HG03558 (cell line): ENCODE results near the gene GGN.
"Not testable (repeated sequence)": the region's sequence is repeated elsewhere in the genome, so short reads cannot be mapped to it uniquely, and the experiment has no call there.

Experiments
- ATAC-seq: cut with Tn5 transposase; IDR thresholded peaks from one replicate; pipeline ENCODE4 v1.9.1; 2021; ENCODE audit warnings: moderate number of reproducible peaks; ENCODE audit not compliant: unreplicated experiment; ENCODE audit errors: extremely low read depth

GGN gene

DNA sequence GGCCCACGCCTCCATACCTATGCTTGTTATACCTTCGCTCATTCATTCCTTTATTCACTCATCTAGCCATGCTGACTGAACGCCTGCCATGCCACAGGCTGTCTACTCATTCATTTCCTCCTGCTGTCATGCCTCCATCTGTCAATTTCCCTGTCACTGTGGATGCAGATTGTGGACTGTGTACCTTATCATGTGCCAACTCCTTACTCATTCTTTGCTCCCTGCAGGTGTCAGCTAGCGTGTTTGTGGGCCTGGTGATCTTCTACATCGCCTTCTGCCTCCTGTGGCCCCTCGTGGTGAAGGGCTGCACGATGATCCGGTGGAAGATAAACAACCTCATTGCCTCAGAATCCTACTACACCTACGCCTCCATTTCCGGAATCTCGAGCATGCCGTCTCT, 17.5 kb downstream of the GGN start:
- no peak for ATAC-seq

DNA sequence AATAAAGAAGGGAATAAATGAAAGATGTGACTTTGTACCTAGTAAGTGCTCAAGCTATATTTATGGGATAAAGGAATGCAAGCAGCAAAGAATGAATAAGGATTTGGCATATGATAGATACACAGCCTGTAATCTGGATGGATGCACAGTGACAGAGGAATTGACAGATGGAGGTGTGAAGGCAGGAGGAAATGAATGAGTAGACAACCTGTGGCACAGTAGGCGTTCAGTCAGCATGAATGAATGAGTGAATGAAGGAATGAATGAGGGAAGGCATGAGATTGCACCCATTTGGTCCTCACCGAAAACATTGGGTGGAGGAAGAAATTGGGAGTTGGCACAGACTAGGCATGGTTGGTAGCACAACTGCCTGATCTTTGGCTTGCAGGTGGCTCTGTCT, 18.2 kb downstream of the GGN start:
- ATAC-seq = no peak

DNA sequence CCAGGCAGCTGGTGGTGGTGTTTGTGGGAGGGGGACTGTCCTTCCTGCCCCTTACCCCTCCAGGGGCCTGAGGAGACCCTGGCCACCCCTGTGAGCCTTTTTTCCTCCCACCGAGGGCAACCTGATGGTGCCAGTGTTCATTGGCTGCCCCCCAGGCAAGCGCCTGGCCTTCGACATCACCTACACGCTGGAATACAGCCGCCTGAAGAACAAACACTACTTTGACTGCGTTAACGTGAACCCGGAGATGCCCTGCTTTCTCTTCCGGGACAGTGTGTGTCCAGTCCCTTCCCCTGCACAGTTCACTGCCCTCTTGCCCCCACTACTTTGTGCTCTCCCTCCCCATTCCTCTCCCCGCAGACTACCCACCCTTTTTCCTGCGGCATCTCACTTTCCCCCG, 20.8 kb downstream of the GGN start:
- no peak for ATAC-seq

DNA sequence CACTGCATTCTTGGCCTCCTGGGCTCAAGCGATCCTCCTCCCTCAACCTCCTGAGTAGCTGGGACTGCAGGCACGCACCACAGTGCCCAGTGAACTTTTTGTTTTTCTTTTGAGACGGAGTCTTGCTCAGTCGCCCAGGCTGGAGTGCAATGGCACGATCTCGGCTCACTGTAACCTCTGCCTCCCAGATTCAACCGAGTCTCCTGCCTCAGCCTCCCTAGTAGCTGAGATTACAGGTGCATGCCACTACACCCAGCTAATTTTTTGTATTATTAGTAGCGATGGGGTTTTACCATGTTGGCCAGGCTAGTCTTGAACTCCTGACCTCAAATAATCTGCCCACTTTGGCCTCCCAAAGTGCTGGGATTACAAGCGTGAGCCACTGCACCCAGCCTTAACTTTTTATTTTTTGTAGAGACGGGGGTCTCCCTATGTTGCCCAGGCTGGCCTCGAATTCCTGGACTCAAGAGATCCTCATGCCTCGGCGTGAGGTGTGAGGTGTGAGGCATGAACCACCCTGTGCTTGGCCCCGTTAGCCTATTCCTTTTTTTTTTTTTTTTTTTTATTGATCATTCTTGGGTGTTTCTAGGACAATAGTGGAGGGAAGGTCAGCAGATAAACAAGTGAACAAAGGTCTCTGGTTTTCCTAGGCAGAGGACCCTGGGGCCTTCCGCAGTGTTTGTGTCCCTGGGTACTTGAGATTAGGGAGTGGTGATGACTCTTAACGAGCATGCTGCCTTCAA, 24.7 kb downstream of the GGN start:
- not testable (repeated sequence) for ATAC-seq

DNA sequence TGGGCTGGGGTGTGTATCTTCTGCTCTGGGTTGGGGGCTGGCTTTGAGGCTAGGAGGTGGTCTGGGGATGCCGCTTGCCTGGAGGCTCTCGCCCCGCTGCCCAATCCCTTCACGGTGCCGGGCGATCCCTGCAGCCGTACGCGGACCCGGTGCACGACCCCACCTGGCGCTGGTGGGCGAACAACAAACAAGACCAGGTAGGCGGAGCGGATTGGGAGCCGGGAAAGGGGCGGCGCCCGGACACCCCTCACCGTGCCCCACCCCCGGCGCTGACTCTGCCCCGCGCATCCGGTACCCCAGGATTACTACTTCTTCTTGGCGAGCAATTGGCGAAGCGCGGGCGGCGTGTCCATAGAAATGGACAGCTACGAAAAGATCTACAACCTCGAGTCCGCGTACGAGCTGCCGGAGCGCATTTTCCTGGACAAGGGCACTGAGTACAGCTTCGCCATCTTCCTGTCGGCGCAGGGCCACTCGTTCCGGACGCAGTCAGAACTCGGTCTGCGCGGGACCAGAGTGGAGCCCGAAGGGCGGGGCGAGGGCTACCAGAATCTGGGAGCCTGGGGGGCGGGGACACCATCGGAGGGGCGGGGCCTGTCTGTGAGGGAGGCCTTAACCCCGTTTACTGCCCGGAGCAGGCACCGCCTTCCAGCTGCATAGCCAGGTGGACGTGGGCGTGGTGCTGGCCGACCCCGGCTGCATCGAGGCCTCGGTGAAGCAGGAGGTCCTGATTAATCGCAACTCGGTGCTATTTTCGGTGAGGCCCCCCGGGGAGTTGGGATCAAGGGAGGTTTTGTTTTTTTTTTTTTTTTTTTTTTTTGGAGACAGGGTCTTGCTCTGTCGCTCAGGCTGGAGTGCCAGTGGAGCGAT, 25.5 kb downstream of the GGN start:
- no peak for ATAC-seq

DNA sequence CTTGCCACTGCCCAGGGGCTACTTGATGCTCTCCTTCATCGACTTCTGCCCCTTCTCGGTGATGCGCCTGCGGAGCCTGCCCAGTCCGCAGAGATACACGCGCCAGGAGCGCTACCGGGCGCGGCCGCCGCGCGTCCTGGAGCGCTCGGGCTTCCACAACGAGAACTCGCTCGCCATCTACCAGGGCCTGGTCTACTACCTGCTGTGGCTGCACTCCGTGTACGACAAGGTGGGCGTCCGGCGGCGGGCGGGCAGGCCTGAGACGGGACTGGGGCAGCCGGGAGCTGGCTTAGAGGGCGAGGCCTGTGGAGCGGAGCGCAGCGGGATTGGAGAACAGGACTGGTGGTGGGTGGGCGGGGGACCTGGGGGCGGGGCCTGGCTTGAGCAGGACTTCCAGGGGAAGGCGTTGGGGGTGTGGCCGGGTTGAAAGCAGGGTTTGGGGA, 26.2 kb downstream of the GGN start:
- no peak for ATAC-seq

DNA sequence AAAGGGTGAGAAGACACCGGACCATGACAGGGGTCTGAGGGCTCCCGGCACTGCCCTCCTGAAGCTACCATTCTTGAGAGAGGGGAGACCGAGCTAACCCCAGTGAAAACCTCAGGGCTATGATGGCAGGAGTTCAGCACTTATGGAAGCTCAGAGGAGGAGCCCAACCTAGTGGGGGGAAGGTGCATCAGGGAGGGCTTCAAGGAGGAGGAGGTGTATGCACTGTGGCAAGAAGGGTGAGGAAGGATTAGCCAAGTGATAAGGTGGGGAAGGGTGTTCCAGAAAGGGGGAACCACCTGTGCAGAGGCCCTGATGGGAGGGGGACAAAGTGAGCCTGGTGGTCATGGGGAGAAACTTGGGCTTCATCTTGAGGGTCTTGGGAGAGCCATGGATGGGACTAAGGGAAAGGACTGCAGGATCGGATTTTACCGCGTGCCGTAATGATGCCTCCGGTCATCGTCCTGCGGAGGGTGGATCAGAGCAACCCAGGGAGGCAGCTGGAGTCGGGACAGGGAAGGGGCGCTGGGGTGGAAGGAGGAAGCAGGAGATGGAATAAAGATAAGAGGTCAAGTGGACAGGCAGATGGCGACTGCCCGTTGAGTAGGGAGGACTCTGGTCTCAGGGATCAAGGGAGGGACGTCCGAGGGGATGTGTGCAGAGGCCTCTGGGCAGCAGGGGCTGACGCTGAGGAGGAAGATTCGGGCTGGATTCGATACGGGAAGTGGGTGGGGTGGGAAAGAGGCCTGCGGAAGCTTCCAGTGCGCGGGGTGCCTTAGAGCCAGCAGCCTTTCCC, 26.8 kb downstream of the GGN start:
- ATAC-seq = no peak

DNA sequence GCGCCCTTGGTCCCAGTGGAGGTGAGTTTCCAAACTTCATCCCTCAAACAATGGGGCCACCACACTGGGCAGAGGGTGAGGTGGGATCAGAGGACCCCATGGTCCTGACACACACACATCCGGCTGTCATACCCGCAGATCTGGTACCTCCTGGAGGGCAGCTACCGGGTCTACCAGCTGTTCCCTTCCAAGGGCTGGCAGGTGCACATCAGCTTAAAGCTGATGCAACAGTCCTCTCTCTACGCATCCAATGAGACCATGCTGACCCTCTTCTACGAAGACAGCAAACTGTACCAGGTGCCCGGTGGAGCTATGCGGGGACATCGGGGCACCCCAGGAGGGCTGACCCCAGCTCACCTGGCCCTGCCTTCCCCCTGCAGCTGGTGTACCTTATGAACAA, 27.5 kb downstream of the GGN start:
- ATAC-seq = no peak

DNA sequence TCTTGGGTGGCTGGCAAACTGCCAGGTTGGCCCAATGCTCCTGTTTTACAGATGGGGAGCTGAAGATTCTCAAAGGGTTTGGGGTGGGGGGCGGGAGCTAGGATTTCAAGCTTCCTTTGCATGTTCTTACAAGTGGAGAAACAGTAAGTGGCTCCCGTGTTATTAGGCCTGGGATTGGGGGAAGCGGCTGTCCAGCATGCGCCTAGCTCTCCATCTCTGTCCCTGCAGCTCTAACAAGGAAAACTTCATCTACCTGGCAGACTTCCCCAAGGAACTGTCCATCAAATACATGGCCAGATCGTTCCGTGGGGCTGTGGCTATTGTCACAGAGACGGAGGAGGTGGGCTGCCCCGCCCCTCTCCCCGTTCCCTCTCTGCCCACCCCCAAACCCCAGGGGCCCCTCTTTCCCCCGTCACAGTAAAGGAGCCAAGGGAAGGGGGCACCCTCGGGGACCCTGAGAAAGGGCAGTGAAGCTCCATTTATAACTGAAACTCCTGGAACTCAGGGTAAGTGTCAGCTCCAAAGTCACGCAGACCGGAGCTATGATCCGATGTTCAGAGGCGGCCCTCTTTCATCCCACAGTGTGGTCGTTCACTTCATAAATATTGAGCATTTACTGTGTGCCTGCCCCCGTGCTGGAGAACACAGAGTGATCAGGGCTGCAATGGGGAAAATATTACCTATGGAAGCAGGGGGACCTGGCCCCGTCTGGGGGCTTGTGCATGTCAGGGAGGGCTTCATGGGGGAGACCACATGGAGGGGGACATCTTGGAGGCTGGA, 28.4 kb downstream of the GGN start:
- ATAC-seq = no peak

DNA sequence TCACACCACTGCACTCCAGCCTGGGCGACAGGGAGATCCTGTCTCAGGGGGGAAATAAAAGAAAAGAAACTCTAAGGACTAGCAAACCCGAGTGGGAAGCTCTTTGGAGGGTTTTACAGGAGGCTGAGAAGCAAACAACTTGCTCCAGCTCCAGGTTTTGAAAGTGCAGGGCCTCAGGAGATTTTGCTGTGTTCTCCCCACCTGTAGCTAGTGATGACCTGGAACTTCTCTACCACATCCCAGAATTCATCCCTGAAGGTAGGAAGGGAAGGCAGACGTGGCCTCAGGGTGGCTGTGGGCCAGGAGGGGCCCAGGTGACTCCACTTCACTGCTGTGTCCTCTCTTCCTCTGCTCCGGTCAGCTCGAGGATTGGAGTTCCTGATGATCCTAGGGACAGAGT, 29.8 kb downstream of the GGN start:
- no peak for ATAC-seq

DNA sequence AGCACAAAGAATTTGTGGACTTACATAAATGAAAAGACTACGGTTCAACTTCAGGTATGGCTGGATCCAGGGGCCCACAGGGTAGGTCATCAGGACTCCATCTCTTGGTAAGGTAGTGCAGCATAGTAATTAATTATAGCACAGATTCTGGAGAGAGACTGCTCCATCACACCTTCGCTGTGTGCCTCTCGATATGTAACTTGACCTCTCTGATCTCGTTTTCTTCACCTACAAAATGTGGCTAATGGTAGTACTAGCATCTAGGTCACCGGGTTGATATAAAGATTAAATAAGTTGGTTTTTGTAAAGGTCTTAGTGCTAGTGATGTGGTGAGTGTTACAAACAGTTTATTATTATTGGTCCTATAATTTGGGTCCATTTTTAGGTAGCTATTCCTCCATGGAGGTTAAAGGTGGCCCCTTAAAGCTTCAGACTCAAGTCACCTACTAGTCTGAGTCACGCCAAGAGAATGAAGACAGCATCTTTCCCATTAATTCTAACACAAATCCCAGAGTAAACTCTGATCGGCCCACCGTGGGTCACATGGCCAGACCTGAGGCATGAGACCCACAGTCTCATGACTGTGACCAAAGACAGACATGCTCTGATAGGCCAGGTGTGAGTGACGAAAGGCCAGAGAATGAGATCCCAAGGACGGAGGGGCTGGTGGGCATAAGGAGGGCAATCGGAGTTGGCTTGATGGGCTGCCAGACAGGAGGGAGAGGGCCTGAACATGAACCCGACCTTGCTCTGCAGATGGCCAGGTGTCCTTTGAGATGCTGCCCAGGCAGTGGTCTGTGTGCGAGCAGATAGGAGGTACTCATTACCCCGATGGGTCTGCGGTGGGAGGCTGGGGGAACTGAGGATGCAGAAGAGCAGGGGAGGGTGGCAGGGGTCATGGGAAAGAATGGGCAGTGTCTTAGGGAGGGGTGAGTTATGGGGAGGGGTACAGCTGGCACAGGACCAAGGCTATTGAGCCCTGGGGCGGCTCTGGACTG, 31.8 kb downstream of the GGN start:
- ATAC-seq = no peak

DNA sequence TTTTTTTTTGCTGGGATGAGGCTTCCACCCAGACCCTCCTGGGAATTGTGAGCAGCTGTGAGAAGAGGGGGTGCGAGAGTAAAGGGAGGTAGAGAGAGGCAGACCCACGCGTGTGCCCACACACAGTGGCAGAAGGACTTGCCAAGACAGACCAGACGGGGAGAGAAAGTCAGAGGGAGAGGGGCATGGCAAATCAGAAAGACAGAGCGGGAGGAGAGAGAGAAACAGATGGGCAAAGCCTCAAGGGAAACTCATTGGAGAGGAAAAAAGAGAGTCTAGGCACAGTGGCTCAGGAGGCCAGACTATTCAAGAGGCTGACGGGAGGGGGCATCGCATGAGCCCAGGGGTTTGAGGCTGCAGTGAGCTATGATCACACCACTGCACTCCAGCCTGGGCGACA, 35.2 kb downstream of the GGN start:
- no peak for ATAC-seq

DNA sequence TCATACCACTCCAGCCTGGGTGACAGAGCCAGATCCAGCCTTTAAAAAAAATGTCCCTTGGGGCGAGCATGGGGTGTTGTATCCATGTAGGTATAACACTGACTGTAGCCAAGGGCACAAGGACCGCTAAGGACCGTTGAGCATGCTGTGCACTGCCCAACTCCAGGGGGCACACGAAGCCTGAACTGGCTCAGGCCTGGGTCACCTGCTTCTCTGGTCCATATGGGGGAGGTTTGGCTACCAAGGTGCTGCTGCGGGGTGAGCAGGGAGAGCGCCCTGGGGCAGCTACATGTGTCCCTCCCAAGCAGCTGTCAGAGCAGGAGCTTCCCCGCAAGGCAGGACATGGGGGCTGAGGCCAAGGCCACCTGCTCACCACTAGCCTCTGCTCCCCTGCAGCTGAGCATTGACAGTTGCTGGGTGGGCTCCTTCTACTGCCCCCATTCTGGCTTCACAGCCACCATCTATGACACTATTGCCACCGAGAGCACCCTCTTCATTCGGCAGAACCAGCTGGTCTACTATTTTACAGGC, 35.9 kb downstream of the GGN start:
- ATAC-seq = no peak

DNA sequence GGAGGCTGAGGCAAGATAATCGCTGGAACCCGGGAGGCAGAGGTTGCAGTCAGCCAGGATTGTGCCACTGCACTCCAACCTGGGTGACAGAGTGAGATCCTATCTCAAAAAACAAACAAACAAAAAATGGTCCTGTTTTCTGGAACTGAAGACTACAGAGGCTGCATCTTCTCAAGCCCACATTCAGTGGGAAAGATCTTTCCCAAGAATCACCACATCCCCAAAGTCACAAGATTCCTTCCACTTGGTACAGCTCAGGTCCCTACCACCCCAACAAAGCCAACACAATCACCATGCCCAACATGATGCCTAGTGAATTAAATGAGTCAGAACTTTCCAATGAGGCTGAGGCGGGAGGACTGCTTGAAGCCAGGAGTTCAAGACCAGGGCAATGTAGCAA, 37.0 kb downstream of the GGN start:
- ATAC-seq = no peak

DNA sequence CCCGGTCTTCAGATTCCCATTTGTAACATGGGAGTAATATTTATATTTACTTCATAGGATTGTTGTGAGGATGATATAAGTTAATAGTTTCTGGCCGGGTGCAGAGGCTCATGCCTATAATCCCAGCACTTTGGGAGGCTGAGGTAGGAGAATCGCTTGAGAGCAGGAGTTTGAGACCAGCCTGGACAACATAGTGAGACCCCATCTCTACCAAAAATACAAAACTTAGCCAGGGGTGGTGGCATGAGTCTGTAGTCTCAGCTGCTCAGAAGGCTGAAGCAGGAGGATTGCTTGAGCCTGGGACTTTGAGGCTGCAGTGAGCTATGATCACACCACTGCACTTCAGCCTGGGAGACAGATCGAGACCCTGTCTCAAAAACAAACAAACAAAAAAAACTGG, 41.0 kb downstream of the GGN start:
- ATAC-seq = no peak

DNA sequence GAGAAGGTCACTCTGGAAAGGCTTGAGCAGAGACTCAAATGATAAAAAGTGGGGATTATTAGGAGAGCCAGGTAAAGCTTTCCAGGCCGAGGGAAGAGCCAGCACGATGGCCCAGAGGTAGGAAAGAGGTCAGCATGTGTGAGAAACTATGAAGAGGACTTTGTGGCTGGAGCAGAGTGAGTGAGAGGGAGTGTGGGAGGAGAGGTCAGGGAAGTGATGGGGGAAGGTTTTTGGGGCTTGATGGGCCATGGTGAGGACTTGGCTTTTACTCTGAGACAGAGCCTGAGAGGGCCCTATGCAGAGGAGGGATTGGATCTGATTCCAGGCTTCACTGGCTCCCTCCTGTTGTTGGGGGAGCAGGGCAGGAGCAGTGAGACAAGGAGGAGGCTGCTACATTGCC, 46.9 kb downstream of the GGN start:
- ATAC-seq = no peak

DNA sequence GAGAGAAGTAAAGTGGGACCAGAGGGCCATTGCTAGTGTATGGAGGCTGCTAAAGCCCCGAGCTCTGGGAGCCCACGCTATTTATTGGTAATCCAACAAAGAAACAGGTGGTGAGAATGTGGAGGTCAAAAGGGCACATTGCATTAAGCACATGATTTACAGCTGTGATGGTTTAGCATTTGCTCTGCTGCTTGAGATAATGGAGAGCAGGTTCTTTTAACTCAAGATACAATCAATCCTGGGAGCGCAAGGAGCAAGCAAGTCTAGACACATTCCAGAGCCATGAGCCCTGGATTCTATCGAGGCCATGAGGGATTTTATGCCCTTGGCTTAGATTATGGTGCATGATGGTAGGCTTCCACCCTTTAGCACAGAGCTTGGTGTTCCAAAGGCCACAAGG, 48.8 kb downstream of the GGN start:
- ATAC-seq = not testable (repeated sequence)

DNA sequence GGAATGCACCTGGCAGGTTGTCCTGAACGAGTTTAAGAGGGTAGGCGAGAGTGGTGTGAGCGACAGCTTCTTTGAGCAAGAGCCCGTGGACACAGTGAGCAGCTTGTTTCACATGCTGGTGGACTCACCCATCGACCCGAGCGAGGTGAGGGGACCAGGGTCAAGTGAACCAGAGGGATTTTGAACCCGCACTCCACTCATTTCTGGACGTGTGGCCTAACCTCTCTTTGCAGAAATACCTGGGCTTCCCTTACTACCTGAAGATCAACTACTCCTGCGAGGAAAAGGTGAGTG, 50.5 kb downstream of the GGN start:
- no peak for ATAC-seq
